NCI-H187 (cell line): ENCODE data around the gene STXBP6.
"Not testable (repeated sequence)": the region's sequence is repeated elsewhere in the genome, so short reads cannot be mapped to it uniquely, and the experiment has no call there.

Experiments used
- DNase-seq, 2 experiments: peaks; one replicate each; lab custom pipeline; 2025; lab: John Stamatoyannopoulos, UW

Gene STXBP6

DNA sequence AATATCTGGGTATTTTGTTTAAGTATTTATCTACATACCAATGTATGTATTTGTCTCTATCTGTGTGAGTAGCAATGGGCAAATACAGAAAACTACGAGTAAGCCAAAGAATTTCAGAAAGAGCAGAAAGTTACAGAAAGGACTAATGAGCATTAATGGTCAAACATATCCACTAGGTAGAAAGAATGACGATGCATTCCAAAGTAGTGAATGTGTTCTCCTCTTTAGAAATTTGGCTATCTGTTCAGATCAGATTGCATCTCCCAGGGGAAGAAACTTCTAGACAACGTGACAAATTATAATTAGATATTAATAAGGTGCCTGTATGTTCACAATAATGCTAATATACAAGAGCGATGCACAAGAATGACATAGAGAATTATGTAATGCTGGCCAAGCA, 221.5 kb downstream of the STXBP6 start:
- DNase-seq, result no peak

GRCh38 chr14:24826390-24826789, 223.6 kb downstream of the STXBP6 start:
- no peak for DNase-seq

DNA sequence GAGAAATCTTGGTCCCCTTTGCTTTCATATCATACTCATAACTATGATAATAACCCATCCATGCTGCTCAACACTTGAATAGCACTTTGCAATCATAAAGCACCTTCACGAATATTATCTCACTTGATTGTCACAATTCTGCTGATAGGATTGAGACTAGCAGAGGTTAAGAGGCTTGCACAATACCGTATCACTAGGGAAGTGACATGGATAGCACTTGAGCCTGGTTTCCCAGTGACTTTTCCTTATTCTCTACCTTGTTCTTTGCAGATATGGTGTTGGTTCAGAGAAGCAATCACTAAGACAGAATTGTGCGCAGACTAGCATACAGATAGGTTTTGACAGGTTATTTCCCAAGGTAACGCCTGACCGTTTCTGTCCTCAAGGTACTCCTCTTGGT, 229.3 kb downstream of the STXBP6 start:
- DNase-seq, result no peak

GRCh38 chr14:24818823-24819341, 231.1 kb downstream of the STXBP6 start:
- DNase-seq, result no peak

DNA sequence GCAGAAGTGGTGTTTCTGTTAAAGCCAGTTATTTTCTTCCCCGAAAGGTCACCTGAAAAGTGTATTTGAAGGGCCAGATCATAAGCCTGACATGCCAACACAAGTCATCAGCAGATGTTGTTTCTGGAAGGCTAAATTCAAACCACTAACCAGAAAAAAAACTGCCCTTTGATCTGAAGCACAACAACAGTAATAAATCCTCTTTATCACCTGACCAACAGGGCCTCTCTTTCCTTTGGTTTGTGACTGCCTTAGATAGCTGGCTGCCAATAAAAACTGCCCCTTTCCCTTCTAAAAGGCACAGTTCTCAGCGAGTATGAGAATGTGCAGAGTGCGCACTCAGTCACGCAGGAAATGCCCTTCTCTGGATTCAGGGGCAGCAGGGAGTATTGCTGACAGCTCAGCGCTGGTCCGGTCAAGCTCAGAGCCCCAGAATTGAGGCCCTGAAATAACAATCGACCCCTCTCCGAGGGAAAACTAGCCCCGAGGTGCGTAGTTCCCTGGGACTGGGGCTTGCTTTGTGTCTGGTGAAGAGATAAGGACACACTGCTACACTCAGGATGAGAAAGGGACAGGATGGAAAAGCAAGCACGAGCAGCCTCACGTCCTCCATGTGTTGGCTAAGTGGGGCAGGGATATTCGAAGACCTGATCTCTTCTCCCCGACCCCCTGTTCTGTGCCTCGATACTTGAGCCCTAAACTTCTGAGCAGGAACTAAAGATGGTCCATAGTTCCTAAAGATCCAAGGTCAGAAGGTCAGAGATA, 231.7 kb downstream of the STXBP6 start:
- DNase-seq, result no peak

DNA sequence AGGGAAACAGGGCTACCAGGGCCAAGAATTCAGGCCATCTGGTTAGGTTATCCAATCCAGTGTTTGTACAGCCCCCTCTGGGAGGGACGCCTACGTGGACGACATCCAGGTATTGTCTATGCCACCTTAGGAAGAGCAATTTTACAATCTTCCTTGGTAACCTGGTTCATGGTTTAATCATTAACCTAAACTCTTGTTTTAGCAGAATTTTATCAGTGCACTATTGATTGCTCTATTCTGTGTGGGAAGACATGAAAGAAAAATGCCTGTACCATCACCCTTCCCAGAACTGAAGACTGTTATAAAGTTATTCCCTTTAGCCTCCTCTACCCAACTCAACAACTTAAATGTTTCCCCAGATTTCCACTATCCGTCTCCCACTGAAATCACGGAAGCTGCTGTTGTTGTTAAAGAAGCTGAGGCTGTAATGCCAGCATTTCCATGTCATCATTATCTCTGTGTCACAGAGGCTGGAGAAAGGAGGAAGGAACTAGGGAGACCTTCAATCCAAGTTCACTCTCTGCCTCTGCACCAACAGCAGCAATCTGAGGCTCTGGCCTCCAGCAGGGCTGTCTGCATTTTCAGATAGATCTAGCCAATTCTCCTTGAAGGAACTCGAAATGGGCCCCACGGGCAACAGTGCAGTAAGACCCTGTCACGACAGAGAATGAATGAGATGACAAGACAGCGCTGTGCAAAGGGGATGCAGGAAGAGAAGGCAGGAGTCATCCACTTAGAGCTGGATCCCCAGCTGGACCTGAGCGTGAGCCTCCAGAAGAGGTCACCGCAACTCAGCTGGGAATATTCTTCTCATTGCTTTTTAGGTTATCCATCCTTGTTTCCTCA, 232.5 kb downstream of the STXBP6 start:
- no peak for DNase-seq

DNA sequence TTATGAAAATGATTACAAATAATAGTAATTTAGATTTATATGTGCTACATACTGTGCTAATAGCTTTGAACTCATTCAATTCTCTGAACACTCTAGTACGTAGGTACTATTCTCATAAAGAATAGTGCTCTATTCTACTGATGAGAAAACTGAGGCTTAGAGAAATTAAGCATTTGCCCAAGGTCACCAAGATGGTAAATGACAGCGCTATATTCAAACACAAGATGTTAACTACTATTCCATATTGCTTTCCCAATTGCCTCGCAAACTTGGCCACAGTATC, 233.1 kb downstream of the STXBP6 start:
- DNase-seq, result no peak

GRCh38 chr14:24816011-24816928, 233.7 kb downstream of the STXBP6 start:
- DNase-seq, result no peak

GRCh38 chr14:24815543-24815942, 234.4 kb downstream of the STXBP6 start:
- no peak for DNase-seq

DNA sequence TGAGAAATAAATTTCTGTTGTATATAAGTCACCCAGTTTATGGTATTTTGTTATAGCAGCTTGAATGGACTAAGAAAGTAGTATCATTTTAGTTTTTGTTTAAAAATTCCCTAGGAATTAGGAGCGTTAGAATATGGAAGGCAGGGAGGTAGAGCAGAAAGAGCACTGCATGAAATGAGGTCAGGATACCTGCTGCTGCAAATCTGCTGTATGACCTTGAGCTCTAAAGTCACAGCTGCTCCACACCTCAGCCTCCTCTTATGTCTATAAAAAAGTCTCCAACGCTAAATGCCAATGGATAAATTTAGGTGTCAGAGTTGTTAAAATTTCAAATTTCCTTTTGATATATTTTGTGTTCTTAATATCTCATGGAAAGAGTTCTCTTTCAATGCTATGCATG, 235.0 kb downstream of the STXBP6 start:
- no peak for DNase-seq

- no peak for DNase-seq
Observed at GRCh38 chr14:24814346-24814745, 235.6 kb downstream of the STXBP6 start.

DNA sequence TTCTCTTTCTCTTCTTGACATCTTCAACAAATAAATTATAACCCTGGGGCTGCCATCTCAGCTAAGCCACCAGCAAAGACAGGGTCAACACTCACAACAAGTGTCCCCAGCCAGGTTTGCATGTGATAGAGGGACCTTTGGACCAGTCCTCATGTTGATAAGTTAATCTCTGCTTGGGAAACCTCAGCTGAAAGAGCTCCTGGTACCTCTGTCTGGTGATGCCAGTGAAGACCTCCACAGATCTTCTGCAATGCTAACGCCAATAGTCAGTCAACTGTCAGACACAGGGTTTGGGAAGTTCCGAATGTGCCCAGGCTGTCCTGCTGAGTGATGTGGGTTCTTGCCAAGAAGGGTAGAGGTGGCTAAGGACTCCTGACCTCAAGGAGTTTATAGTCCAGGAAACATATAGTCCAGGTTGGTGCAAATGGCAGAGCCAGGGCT, 236.1 kb downstream of the STXBP6 start:
- DNase-seq, result no peak

- no peak for DNase-seq
Observed at GRCh38 chr14:24813089-24813815, 236.7 kb downstream of the STXBP6 start.

- no peak for DNase-seq
Observed at GRCh38 chr14:24809135-24809534, 240.8 kb downstream of the STXBP6 start.

DNA sequence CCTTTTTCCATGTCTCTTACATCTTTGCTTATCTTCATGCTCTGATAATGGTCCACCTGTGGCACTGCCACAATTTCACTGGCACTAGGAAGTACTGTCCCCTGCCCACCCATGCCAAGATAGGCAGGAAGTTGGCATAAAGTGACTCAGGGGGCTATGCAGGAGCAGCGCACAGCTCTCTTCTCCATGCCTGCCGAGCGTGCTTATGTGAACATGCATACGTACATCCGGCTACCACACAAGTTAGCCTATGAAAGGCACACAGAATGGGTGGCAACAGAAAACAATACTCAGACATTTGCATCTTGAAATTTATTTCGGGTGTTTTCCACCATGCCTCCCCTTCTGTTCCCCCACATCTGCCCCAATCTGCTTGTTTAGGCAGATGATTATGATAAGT, 241.5 kb downstream of the STXBP6 start:
- no peak for DNase-seq

GRCh38 chr14:24806061-24806678, 243.8 kb downstream of the STXBP6 start:
- DNase-seq, result peak in 1 of 2 experiments; percentile 13

- DNase-seq, result no peak
Observed at GRCh38 chr14:24804552-24805212, 245.3 kb downstream of the STXBP6 start.

- no peak for DNase-seq
Observed at GRCh38 chr14:24803933-24804494, 245.9 kb downstream of the STXBP6 start.

DNA sequence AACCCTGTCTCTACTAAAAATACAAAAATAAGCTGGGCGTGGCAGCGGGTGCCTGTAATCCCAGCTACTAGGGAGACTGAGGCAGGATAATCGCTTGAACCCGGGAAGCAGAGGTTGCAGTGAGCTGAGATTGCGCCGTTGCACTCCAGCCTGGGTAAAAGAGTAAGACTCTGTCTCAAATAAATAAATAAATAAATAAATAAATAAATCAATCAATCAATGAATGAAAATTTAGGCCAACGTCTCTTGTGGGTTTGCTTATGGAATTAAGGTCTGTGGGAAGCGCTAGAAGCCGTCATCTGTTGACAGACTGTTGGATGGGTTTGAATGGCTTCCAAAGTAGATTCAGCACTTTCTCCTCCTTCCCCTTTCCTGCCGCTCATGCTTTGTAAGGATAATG, 246.5 kb downstream of the STXBP6 start:
- DNase-seq, result not testable (repeated sequence)

- DNase-seq, result no peak
Observed at GRCh38 chr14:24802236-24802635, 247.7 kb downstream of the STXBP6 start.
